Ishikawa (cell line): Measurements from ENCODE around the gene CHN2.
A peak's percentile ranks its signal among the peaks of the same experiment; 100 is the strongest.

Experiments used
- CEBPB ChIP-seq: IDR thresholded peaks from 2 replicates; pipeline ENCODE4 v1.6.1; 2012
- CREB1 ChIP-seq: IDR thresholded peaks from 2 replicates; pipeline ENCODE4 v1.6.1; 2012; ENCODE audit warnings: low read depth
- EGR1 ChIP-seq: IDR thresholded peaks from 2 replicates; pipeline ENCODE4 v1.6.1; 2012
- EP300 ChIP-seq: IDR thresholded peaks from 2 replicates; pipeline ENCODE4 v1.6.1; 2012; ENCODE audit warnings: borderline replicate concordance
- FOXM1 ChIP-seq: IDR thresholded peaks from 2 replicates; pipeline ENCODE4 v1.6.1; 2012; ENCODE audit warnings: low read depth, borderline replicate concordance
- NFIC ChIP-seq: IDR thresholded peaks from 2 replicates; pipeline ENCODE4 v1.6.1; 2012
- RAD21 ChIP-seq: IDR thresholded peaks from 2 replicates; pipeline ENCODE4 v1.6.1; 2012; ENCODE audit warnings: low read depth
- TAF1 ChIP-seq: IDR thresholded peaks from 2 replicates; pipeline ENCODE4 v1.6.1; 2012; ENCODE audit warnings: low read depth, mild to moderate bottlenecking
- TCF12 ChIP-seq: IDR thresholded peaks from 2 replicates; pipeline ENCODE4 v1.6.1; 2012; ENCODE audit warnings: low read depth
- TEAD4 ChIP-seq: IDR thresholded peaks from 2 replicates; pipeline ENCODE4 v1.6.1; 2012
- YY1 ChIP-seq: IDR thresholded peaks from 2 replicates; pipeline ENCODE4 v1.6.1; 2012; ENCODE audit warnings: low read depth
- ZBTB7A ChIP-seq: IDR thresholded peaks from 2 replicates; pipeline ENCODE4 v1.6.1; 2012; ENCODE audit warnings: low read depth
- TF ChIP-seq, protein P1 (sequence below): IDR thresholded peaks from 2 replicates; pipeline ENCODE4 v1.6.1; 2012
- TF ChIP-seq, protein P2 (sequence below): IDR thresholded peaks from 2 replicates; pipeline ENCODE4 v1.6.1; 2012; ENCODE audit warnings: low read depth, mild to moderate bottlenecking
- TF ChIP-seq, protein P3 (sequence below): IDR thresholded peaks from 2 replicates; pipeline ENCODE4 v1.6.1; 2012

Gene CHN2

DNA sequence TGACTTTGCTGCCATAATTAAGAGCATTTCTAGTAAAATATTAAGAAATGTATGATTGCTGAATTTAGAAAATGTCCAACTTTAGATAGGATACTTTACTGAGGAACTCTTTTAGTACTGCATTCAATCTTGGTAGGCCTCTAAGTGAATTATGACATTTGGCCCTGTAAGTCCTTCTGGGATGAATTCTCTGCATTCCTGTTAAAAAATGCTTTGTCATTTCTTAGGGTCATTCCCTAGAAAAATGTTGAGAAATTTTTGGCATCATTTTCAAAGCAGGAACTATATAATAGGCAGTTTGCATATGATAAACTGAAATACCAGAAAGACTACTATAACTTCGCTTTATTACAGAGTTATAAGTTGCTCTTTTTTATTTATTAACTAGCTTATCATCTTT is 299.8 kb downstream of the CHN2 start:
- peak; percentile 39; the same call in 1 of the 2 replicates for TF ChIP-seq TEAD4
- no peak for TF ChIP-seq YY1
- no peak for TF ChIP-seq NFIC
- no peak for TF ChIP-seq CEBPB

DNA sequence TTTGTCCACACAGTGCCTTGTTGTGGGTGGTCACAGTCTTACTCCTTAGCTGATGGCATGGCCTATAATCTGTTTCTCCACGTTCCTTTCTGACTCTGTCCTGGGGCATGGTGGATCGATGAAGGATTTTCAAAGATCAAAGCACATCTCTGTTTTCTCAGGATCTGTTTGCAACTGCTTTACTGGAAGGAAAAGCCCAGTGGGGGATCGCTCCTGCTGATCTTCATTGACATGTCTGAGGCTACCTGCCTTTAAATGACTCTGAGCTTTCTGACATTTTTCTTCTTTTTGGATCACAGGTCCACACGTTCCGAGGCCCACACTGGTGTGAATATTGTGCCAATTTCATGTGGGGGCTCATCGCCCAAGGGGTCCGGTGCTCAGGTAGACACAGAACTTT is 301.1 kb downstream of the CHN2 start:
- TF ChIP-seq ZBTB7A, result no peak
- no peak for TF ChIP-seq RAD21

DNA sequence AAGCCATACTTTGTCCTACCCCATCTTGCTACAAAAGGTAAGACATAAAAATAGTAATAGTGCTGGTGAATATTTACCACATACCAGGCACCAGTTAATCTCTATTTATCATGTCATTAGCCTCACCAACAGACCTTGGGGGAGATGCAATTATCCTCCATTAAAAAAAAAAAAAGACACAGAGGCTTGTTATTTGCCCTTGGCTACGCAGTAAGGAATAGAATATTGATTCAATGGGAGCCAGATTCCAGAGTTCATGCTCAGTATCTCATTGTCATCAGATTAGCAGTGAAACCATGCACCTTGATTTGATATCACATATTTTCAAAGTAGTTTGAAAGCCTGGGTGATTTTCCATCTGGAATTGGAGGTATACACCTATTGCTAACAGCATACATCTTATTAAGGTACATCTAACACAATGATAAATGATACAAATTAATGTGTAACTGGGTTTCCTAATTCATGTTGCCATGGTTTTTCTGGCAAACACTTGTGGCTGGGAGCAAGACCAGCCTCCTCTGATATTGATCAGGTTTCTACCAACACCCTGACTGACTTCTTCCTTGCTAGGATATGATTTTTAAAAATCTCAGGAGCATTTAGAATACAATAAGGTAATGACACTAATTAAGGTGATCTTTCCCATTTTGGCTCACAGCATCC is 301.9 kb downstream of the CHN2 start:
- no peak for TF ChIP-seq TCF12
- TF ChIP-seq, protein P1, sequence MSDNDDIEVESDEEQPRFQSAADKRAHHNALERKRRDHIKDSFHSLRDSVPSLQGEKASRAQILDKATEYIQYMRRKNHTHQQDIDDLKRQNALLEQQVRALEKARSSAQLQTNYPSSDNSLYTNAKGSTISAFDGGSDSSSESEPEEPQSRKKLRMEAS, result no peak
- no peak for TF ChIP-seq EGR1
- no peak for TF ChIP-seq FOXM1
- TF ChIP-seq, protein P2, sequence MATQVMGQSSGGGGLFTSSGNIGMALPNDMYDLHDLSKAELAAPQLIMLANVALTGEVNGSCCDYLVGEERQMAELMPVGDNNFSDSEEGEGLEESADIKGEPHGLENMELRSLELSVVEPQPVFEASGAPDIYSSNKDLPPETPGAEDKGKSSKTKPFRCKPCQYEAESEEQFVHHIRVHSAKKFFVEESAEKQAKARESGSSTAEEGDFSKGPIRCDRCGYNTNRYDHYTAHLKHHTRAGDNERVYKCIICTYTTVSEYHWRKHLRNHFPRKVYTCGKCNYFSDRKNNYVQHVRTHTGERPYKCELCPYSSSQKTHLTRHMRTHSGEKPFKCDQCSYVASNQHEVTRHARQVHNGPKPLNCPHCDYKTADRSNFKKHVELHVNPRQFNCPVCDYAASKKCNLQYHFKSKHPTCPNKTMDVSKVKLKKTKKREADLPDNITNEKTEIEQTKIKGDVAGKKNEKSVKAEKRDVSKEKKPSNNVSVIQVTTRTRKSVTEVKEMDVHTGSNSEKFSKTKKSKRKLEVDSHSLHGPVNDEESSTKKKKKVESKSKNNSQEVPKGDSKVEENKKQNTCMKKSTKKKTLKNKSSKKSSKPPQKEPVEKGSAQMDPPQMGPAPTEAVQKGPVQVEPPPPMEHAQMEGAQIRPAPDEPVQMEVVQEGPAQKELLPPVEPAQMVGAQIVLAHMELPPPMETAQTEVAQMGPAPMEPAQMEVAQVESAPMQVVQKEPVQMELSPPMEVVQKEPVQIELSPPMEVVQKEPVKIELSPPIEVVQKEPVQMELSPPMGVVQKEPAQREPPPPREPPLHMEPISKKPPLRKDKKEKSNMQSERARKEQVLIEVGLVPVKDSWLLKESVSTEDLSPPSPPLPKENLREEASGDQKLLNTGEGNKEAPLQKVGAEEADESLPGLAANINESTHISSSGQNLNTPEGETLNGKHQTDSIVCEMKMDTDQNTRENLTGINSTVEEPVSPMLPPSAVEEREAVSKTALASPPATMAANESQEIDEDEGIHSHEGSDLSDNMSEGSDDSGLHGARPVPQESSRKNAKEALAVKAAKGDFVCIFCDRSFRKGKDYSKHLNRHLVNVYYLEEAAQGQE, result no peak
- TF ChIP-seq CREB1, result no peak
- no peak for TF ChIP-seq TAF1
- TF ChIP-seq, protein P3, sequence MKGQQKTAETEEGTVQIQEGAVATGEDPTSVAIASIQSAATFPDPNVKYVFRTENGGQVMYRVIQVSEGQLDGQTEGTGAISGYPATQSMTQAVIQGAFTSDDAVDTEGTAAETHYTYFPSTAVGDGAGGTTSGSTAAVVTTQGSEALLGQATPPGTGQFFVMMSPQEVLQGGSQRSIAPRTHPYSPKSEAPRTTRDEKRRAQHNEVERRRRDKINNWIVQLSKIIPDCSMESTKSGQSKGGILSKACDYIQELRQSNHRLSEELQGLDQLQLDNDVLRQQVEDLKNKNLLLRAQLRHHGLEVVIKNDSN, result no peak
- TF ChIP-seq NFIC, result no peak
- no peak for TF ChIP-seq YY1
- TF ChIP-seq EP300, result no peak
- no peak for TF ChIP-seq CEBPB
- TF ChIP-seq ZBTB7A, result no peak
- no peak for TF ChIP-seq TEAD4
- TF ChIP-seq RAD21, result no peak

DNA sequence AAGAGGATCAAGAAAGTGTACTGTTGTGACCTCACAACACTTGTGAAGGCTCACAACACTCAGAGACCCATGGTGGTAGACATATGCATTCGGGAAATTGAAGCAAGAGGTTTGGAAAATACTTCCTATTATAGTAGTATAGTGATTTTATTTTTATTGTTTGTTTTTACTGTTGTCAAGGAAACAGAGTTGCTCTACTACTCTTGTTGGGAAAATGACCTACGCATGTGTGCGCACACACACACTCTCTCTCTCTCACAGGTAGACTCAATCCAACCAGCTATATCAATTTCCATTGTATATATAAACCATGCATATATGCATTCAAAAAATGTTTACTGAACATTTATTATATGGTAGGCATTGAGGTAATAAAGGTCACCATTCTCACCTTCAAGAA is 305.4 kb downstream of the CHN2 start:
- TF ChIP-seq ZBTB7A (no peak), CEBPB (no peak), EP300 (no peak), TAF1 (no peak), FOXM1 (no peak), NFIC (no peak), EGR1 (no peak), RAD21 (no peak), TEAD4 (no peak), TCF12 (no peak), CREB1 (no peak), YY1 (no peak)
- TF ChIP-seq, protein P1, result no peak
- TF ChIP-seq, protein P3, result no peak
- TF ChIP-seq, protein P2, result no peak

DNA sequence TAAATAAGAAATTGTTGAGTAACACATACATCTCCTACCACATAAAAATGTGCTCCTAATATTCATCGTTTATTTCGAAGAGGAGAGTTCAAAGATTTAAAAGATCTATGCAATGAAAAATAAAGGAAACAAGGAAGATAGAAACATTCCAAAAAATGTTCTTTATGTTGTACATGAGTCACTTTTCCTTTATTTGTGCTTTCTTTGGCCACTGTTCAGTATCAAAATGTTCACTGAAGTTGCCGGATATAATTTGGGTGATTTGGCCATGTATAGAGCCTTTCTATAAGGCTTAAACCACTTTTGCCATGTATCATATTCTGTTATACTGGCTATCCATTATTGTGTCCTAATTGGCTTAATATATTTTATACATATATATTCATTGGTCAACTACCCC is 306.1 kb downstream of the CHN2 start:
- no peak for TF ChIP-seq CEBPB
- TF ChIP-seq, protein P2, result no peak
- TF ChIP-seq NFIC, result no peak
- no peak for TF ChIP-seq EGR1
- TF ChIP-seq, protein P1, result no peak
- no peak for TF ChIP-seq ZBTB7A
- no peak for TF ChIP-seq EP300
- TF ChIP-seq, protein P3, result no peak
- TF ChIP-seq TCF12, result no peak
- TF ChIP-seq TAF1, result no peak
- no peak for TF ChIP-seq CREB1
- TF ChIP-seq YY1, result no peak
- no peak for TF ChIP-seq FOXM1
- TF ChIP-seq RAD21, result no peak
- TF ChIP-seq TEAD4, result no peak
